ENCODE data around the gene FOXO6.

Gene FOXO6

DNA sequence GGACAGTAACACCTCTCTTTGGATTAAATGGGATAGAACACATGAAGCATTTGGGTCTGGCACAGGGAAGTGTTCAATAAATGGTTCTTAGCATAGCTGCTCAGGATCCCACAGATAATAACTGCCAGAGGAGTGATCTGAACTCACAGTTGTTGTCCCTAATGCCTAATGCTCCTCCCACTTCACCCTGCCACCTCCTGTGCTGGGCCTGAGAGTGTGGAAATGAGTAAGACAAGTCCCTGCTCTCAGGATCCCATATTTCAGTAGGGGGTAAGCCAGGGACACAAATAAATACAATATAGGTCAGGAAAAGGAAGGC lies 19.9 kb upstream of the FOXO6 start:
- H3K27ac ChIP-seq (replicated peaks; ENCODE audit: low read length) = no peak overlapping the region
- H2BK12ac ChIP-seq (ENCODE audit: low read length) = no peak overlapping the region
- no peak overlapping the region for H3K9ac ChIP-seq (ENCODE audit: low read depth, low read length, poor library complexity)
- H2BK15ac ChIP-seq (ENCODE audit: low read length) = no peak overlapping the region
- no peak overlapping the region for H4K91ac ChIP-seq (ENCODE audit: low read depth, low read length, poor library complexity)
- H3K4me2 ChIP-seq (ENCODE audit: insufficient read depth, low read length, poor library complexity, severe bottlenecking) = no peak overlapping the region
- H3K4me1 ChIP-seq (ENCODE audit: control insufficient read depth in 2 of 2, insufficient read depth in 1 of 2, low read depth in 1 of 2, low read length in 2 of 2) = peaks cover 0 to 11% of the 10 kb centered on the region in 2 donors
- peaks cover 0 to 14% (median 0%) of the 10 kb centered on the region in 3 experiments for H3K27me3 ChIP-seq (ENCODE audit: control insufficient read depth in 3 of 3, insufficient read depth in 3 of 3, low read depth in 1 of 3, low read length in 3 of 3)
- H3K4ac ChIP-seq (ENCODE audit: low read length) = no peak overlapping the region
- no peak overlapping the region for H2AFZ ChIP-seq (ENCODE audit: low read length)
- no peak overlapping the region for H2AK5ac ChIP-seq (ENCODE audit: low read depth, low read length)
- H3K14ac ChIP-seq (ENCODE audit: low read length) = no peak overlapping the region
- H2BK5ac ChIP-seq (ENCODE audit: low read length) = no peak overlapping the region
- H2BK120ac ChIP-seq (ENCODE audit: low read depth, low read length) = no peak overlapping the region
- H3K23ac ChIP-seq (ENCODE audit: low read depth, low read length, poor library complexity) = no peak overlapping the region
- H3K4me3 ChIP-seq (ENCODE audit: low read length in 2 of 2) = no peak overlapping the region
- no peaks in the 10 kb centered on the region for H3K9me3 ChIP-seq (replicated peaks in 1 of 2; ENCODE audit: control insufficient read depth in 2 of 2, insufficient read depth in 1 of 2, low read depth in 1 of 2, low read length in 2 of 2)
- H3K36me3 ChIP-seq (replicated peaks in 1 of 2; ENCODE audit: control insufficient read depth in 2 of 2, insufficient read depth in 2 of 2, low read length in 2 of 2) = no peaks in the 10 kb centered on the region
- no peak for DNase-seq (ENCODE audit: low spot score)
- H3K18ac ChIP-seq (ENCODE audit: low read length) = no peak overlapping the region
- H3K79me1 ChIP-seq (ENCODE audit: low read depth, low read length) = no peaks in the 10 kb centered on the region
- H4K8ac ChIP-seq (ENCODE audit: low read depth, low read length) = no peak overlapping the region

DNA sequence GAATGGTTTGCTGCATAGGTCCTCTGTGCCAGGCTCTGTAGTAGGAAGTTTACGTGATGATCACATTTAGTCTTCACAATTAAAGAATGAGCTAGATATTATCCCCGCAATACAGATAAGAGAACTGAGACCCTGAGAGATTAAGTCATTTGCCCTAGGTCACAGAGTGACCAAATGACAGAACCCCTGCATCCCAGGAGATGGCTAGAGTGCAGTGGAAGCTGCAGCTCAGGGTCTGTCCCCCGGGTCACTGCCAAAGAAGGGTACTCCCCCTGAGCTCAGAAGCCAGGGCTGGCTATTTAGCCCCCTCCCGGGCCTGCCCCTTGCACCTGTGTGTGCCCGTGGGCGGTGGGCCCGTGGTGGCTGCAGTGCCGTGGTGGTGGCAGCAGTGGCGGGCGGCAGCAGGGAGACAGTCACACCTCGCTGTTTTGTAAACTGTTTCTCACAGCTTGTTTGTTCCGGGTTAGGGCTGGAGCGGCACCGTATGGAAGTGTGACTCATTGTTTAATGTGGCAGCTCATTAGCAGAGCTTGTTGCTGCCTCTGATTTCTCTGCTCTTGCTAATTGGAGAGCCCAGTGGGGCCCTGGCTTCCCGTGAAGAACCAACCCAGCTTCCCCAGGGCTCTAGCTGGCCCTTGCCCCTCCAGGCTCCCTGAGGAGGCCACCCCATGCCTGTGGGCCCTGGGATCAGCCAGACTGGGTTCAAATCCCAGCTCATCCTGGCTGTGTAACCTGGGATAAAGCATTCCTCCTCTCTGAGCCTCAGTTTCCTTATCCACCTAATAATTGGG lies 19.3 kb upstream of the FOXO6 start:
- Histone ChIP-seq H3K4me2 (ENCODE audit: insufficient read depth, low read length, poor library complexity, severe bottlenecking) (peak overlapping the region; percentile 35), H3K23ac (ENCODE audit: low read depth, low read length, poor library complexity) (no peak overlapping the region), H2BK15ac (ENCODE audit: low read length) (no peak overlapping the region), H2BK5ac (ENCODE audit: low read length) (no peak overlapping the region), H3K4ac (ENCODE audit: low read length) (no peak overlapping the region), H2BK12ac (ENCODE audit: low read length) (peak overlapping the region; percentile 68), H2AFZ (ENCODE audit: low read length) (no peak overlapping the region), H3K18ac (ENCODE audit: low read length) (peak overlapping the region; percentile 68), H2AK5ac (ENCODE audit: low read depth, low read length) (no peak overlapping the region), H3K4me3 (ENCODE audit: low read length in 2 of 2) (no peak overlapping the region), H4K8ac (ENCODE audit: low read depth, low read length) (no peak overlapping the region), H2BK120ac (ENCODE audit: low read depth, low read length) (no peak overlapping the region), H3K9me3 (replicated peaks in 1 of 2; ENCODE audit: control insufficient read depth in 2 of 2, insufficient read depth in 1 of 2, low read depth in 1 of 2, low read length in 2 of 2) (no peaks in the 10 kb centered on the region), H3K27ac (replicated peaks; ENCODE audit: low read length) (no peak overlapping the region), H3K9ac (ENCODE audit: low read depth, low read length, poor library complexity) (no peak overlapping the region), H4K91ac (ENCODE audit: low read depth, low read length, poor library complexity) (no peak overlapping the region), H3K36me3 (replicated peaks in 1 of 2; ENCODE audit: control insufficient read depth in 2 of 2, insufficient read depth in 2 of 2, low read length in 2 of 2) (no peaks in the 10 kb centered on the region), H3K14ac (ENCODE audit: low read length) (no peak overlapping the region), H3K27me3 (ENCODE audit: control insufficient read depth in 3 of 3, insufficient read depth in 3 of 3, low read depth in 1 of 3, low read length in 3 of 3) (peaks cover 0 to 14% (median 0%) of the 10 kb centered on the region in 3 experiments), H3K4me1 (ENCODE audit: control insufficient read depth in 2 of 2, insufficient read depth in 1 of 2, low read depth in 1 of 2, low read length in 2 of 2) (peaks cover 0 to 11% of the 10 kb centered on the region in 2 donors), H3K79me1 (ENCODE audit: low read depth, low read length) (no peaks in the 10 kb centered on the region)
- no CpG with 5 or more reads among the region's 15 CpGs for WGBS, 2 donors (ENCODE audit: extremely low coverage in 2 of 2, insufficient read length in 2 of 2, insufficient replicate concordance in 1 of 2)
- DNase-seq (ENCODE audit: low spot score) = no peak

DNA sequence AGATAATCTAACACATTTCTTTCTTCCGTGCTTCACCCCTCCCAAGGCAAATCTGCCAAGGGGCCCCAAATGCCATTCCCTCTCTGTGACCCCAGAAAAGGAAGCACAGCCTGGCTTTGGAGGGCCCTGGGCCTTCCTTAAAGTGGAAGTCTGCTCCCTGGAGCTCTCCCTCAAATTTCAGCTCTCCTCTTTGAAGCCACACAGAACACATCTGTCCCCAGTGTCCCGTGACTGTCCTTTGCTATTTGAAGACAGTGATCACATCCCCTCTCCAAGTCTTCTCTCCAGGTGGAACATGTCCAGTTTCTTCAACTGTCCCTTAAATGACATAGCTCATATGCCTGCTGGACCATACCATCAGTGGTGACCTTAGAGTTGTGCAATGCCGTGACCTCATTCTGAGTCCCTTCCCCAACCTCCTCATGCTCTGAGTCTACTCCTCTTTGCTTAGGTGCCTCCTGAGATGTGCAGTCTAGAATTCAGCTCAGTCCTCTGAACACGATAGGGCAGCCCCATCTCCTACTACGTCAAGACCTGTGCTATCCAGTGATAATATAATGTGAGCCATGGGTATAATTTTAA lies 18.4 kb upstream of the FOXO6 start:
- Histone ChIP-seq H2BK120ac (ENCODE audit: low read depth, low read length) (no peak overlapping the region), H3K4me1 (ENCODE audit: control insufficient read depth in 2 of 2, insufficient read depth in 1 of 2, low read depth in 1 of 2, low read length in 2 of 2) (peaks cover 0 to 11% of the 10 kb centered on the region in 2 donors), H3K9ac (ENCODE audit: low read depth, low read length, poor library complexity) (no peak overlapping the region), H3K4me3 (ENCODE audit: low read length in 2 of 2) (no peak overlapping the region), H3K9me3 (replicated peaks in 1 of 2; ENCODE audit: control insufficient read depth in 2 of 2, insufficient read depth in 1 of 2, low read depth in 1 of 2, low read length in 2 of 2) (no peaks in the 10 kb centered on the region), H2AK5ac (ENCODE audit: low read depth, low read length) (no peak overlapping the region), H3K27me3 (ENCODE audit: control insufficient read depth in 3 of 3, insufficient read depth in 3 of 3, low read depth in 1 of 3, low read length in 3 of 3) (peaks cover 0 to 19% (median 0%) of the 10 kb centered on the region in 3 experiments), H2AFZ (ENCODE audit: low read length) (no peak overlapping the region), H3K4me2 (ENCODE audit: insufficient read depth, low read length, poor library complexity, severe bottlenecking) (no peak overlapping the region), H3K4ac (ENCODE audit: low read length) (no peak overlapping the region), H3K18ac (ENCODE audit: low read length) (no peak overlapping the region), H2BK5ac (ENCODE audit: low read length) (no peak overlapping the region), H4K91ac (ENCODE audit: low read depth, low read length, poor library complexity) (no peak overlapping the region), H3K23ac (ENCODE audit: low read depth, low read length, poor library complexity) (no peak overlapping the region), H3K36me3 (replicated peaks in 1 of 2; ENCODE audit: control insufficient read depth in 2 of 2, insufficient read depth in 2 of 2, low read length in 2 of 2) (no peaks in the 10 kb centered on the region), H3K14ac (ENCODE audit: low read length) (no peak overlapping the region), H3K79me1 (ENCODE audit: low read depth, low read length) (no peaks in the 10 kb centered on the region), H2BK12ac (ENCODE audit: low read length) (no peak overlapping the region), H3K27ac (replicated peaks; ENCODE audit: low read length) (no peak overlapping the region), H4K8ac (ENCODE audit: low read depth, low read length) (no peak overlapping the region), H2BK15ac (ENCODE audit: low read length) (no peak overlapping the region)
- no peak for DNase-seq (ENCODE audit: low spot score)
- WGBS, 2 donors (ENCODE audit: extremely low coverage in 2 of 2, insufficient read length in 2 of 2, insufficient replicate concordance in 1 of 2) = no CpG with 5 or more reads among the region's 5 CpGs

DNA sequence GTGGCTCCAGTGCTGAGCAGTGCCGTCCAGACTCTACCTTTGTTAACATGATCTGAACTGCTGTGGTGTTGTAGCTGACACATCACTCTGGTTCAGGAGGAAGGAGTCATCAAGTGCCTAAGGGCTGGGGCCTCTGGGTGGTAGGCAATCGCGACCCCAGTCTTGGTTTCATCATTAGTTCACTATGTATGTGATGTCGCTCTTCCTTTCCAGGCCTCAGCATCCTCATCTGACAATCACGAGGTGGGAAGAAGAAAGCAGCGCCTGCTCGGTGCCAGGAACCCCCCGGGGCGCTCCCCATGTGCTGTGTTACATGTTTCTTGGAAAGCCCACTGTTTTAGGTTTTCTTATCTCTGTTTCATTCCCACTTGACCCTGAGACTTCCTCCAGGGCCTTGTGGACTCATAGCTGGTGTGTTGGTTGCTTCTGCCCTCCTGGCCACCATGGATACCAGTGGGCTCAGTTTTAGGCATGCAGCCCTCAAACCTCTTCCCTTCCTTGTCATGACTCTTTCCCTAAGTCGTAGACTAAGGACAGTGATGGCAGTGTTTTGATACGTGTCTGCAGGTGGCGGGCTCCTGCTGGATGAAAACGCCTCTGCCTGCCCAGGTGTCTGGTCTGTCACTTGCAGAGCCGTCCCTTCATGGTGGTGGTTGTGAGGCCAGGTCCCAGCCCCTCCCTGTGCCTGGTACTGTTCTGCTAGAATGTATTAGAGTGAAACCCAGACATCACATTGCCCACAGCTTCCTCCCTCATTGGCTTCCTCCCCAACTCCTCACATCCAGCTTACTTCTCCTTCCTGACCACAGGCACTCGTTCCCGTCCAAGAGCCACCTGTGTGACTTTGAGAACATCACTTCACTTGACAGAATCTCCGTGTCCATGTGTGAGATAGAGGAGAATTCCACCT lies 17.2 kb upstream of the FOXO6 start:
- no peak overlapping the region for H4K8ac ChIP-seq (ENCODE audit: low read depth, low read length)
- no peak overlapping the region for H2AFZ ChIP-seq (ENCODE audit: low read length)
- no peak overlapping the region for H3K14ac ChIP-seq (ENCODE audit: low read length)
- no peak for DNase-seq (ENCODE audit: low spot score)
- H3K36me3 ChIP-seq (replicated peaks in 1 of 2; ENCODE audit: control insufficient read depth in 2 of 2, insufficient read depth in 2 of 2, low read length in 2 of 2) = no peaks in the 10 kb centered on the region
- no peak overlapping the region for H3K4me2 ChIP-seq (ENCODE audit: insufficient read depth, low read length, poor library complexity, severe bottlenecking)
- peak overlapping the region; percentile 43 for H2BK5ac ChIP-seq (ENCODE audit: low read length)
- no peak overlapping the region for H3K9ac ChIP-seq (ENCODE audit: low read depth, low read length, poor library complexity)
- no peak overlapping the region for H3K4ac ChIP-seq (ENCODE audit: low read length)
- H3K4me1 ChIP-seq (ENCODE audit: control insufficient read depth in 2 of 2, insufficient read depth in 1 of 2, low read depth in 1 of 2, low read length in 2 of 2) = peaks cover 0 to 11% of the 10 kb centered on the region in 2 donors
- WGBS, 2 donors (ENCODE audit: extremely low coverage in 2 of 2, insufficient read length in 2 of 2, insufficient replicate concordance in 1 of 2) = no CpG with 5 or more reads among the region's 17 CpGs
- H2AK5ac ChIP-seq (ENCODE audit: low read depth, low read length) = peak overlapping the region; percentile 65
- H3K27ac ChIP-seq (replicated peaks; ENCODE audit: low read length) = no peak overlapping the region
- H3K23ac ChIP-seq (ENCODE audit: low read depth, low read length, poor library complexity) = no peak overlapping the region
- no peak overlapping the region for H2BK15ac ChIP-seq (ENCODE audit: low read length)
- no peak overlapping the region for H3K18ac ChIP-seq (ENCODE audit: low read length)
- no peak overlapping the region for H2BK120ac ChIP-seq (ENCODE audit: low read depth, low read length)
- no peaks in the 10 kb centered on the region for H3K9me3 ChIP-seq (replicated peaks in 1 of 2; ENCODE audit: control insufficient read depth in 2 of 2, insufficient read depth in 1 of 2, low read depth in 1 of 2, low read length in 2 of 2)
- H3K4me3 ChIP-seq (ENCODE audit: low read length in 2 of 2) = no peak overlapping the region
- peaks cover 0 to 19% (median 0%) of the 10 kb centered on the region in 3 experiments for H3K27me3 ChIP-seq (ENCODE audit: control insufficient read depth in 3 of 3, insufficient read depth in 3 of 3, low read depth in 1 of 3, low read length in 3 of 3)
- no peak overlapping the region for H4K91ac ChIP-seq (ENCODE audit: low read depth, low read length, poor library complexity)
- no peak overlapping the region for H2BK12ac ChIP-seq (ENCODE audit: low read length)
- H3K79me1 ChIP-seq (ENCODE audit: low read depth, low read length) = no peaks in the 10 kb centered on the region
